GM12891 (cell line): ENCODE measurements around the gene UPF1.
"Not testable (repeated sequence)": the region's sequence is repeated elsewhere in the genome, so short reads cannot be mapped to it uniquely, and the experiment has no call there.

Experiments used
- DNase-seq: peaks from one replicate; pipeline ENCODE4 v3.0.0; 2011; ENCODE audit warnings: low spot score; ENCODE audit not compliant: insufficient read length
- FAIRE-seq: peaks from 2 replicates; lab custom pipeline; 2011; peaks lifted over from hg19 to GRCh38; lab: Jason Lieb, UNC
- PAX5 ChIP-seq: IDR thresholded peaks from 2 replicates; pipeline ENCODE4 v1.6.1; 2011; ENCODE audit warnings: low read length, moderate library complexity, mild to moderate bottlenecking; ENCODE audit not compliant: insufficient read depth, severe bottlenecking
- POLR2A ChIP-seq: IDR thresholded peaks from 2 replicates; pipeline ENCODE4 v1.6.1; 2011; ENCODE audit warnings: low read depth, low read length, control low read depth
- POLR2AphosphoS5 ChIP-seq: IDR thresholded peaks from 2 replicates; pipeline ENCODE4 v1.6.1; 2011; ENCODE audit warnings: low read depth, low read length, control low read depth
- POU2F2 ChIP-seq: IDR thresholded peaks from 2 replicates; pipeline ENCODE4 v1.6.1; 2011; ENCODE audit warnings: low read depth, mild to moderate bottlenecking, control low read depth, low read length, moderate library complexity
- SPI1 ChIP-seq: IDR thresholded peaks from 2 replicates; pipeline ENCODE4 v1.6.1; 2011; ENCODE audit warnings: low read depth, low read length, control low read depth
- TAF1 ChIP-seq: IDR thresholded peaks from 2 replicates; pipeline ENCODE4 v1.6.1; 2011; ENCODE audit warnings: low read depth, low read length, control low read depth

The UPF1 gene

GRCh38 chr19:18912933-18913332, 81.2 kb downstream of the UPF1 start:
- no peak for TF ChIP-seq TAF1
- peak; percentile 32; the same call in 1 of the 2 replicates for TF ChIP-seq POLR2AphosphoS5
- FAIRE-seq (no peak), DNase-seq (no peak)

- no peak for FAIRE-seq
- no peak for TF ChIP-seq POLR2A
- no peak for TF ChIP-seq POLR2AphosphoS5
- no peak for TF ChIP-seq PAX5
- no peak for TF ChIP-seq SPI1
- no peak for TF ChIP-seq TAF1
- no peak for TF ChIP-seq POU2F2
- no peak for DNase-seq
Observed at GRCh38 chr19:18913466-18913865, 81.7 kb downstream of the UPF1 start.

DNA sequence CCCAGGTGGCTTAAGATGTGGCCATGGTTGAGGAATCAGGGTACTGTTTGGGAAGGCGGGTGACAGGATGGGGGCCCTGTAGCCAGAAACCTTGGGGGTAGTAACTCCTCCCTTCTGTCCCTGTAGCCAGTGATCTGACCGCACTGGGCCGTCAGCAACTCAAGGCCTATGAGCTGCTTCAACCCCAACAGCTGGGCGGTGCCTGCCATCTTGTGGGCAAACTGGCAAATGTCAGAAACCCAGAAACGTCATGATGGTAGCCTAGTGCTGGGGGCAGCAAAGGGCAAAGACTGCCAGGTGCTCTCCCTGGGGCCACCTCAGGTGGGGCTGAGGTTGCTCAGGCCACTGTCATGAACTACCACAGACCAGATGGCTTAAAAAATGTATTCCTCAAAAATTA, 83.9 kb downstream of the UPF1 start:
- DNase-seq (no peak), FAIRE-seq (no peak)

DNA sequence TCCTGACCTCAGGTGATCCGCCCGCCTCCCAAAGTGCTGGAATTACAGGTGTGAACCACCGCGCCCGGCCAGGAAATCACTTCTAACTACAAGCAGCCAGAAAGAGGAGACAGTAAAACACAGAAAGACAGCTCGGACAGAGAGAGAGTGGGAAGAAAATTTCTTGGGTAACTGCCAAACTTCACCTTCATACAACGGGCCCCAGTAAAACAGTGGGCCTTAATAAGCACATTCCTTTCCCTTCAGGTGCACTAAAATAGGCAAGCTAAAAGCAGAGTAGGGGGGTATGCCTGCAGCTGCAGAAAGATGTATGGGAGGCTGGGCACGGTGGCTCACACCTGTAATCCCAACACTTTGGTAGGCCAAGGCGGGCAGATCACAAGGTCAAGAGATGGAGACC, 85.8 kb downstream of the UPF1 start:
- not testable (repeated sequence) for FAIRE-seq, DNase-seq

More for the DNA sequence above, 83.9 kb downstream of the UPF1 start:
- TF ChIP-seq POU2F2 (no peak), TAF1 (no peak), POLR2AphosphoS5 (no peak), POLR2A (no peak), SPI1 (no peak), PAX5 (no peak)
